Stimulated activated CD8-positive, alpha-beta memory T cell treated with anti-CD3 and anti-CD28 coated beads, Interleukin-12 subunit alpha, Interleukin-12 subunit beta, amount 100 ng/mL, for 24 hours (primary cell): ENCODE results near the gene SYNDIG1.

Experiments
- DNase-seq: peaks from one replicate; pipeline ENCODE4 v3.0.0-alpha.2; 2020; ENCODE audit errors: extremely low read depth

Gene SYNDIG1

GRCh38 chr20:24469116-24469893 is at the start of gene SYNDIG1:
SYNDIG1 (plus strand) TSS chr20:24469629; CDS start chr20:24543098, 73,469 bp downstream.
- DNase-seq: no peak

GRCh38 chr20:24419786-24420185 is 49.6 kb upstream of the SYNDIG1 start:
- no peak for DNase-seq

- DNase-seq: no peak
Observed at GRCh38 chr20:24420567-24420966, 48.9 kb upstream of the SYNDIG1 start.

GRCh38 chr20:24421071-24421470 is 48.4 kb upstream of the SYNDIG1 start:
- no peak for DNase-seq

GRCh38 chr20:24422091-24422760 is 47.2 kb upstream of the SYNDIG1 start:
- DNase-seq: no peak

- no peak for DNase-seq
Observed at GRCh38 chr20:24423390-24424313, 45.8 kb upstream of the SYNDIG1 start.

GRCh38 chr20:24425523-24426135 is 43.8 kb upstream of the SYNDIG1 start:
- no peak for DNase-seq

- no peak for DNase-seq
Observed at GRCh38 chr20:24431279-24432045, 38.0 kb upstream of the SYNDIG1 start.

- no peak for DNase-seq
Observed at GRCh38 chr20:24432046-24432442, 37.4 kb upstream of the SYNDIG1 start.

GRCh38 chr20:24436160-24436559 is 33.3 kb upstream of the SYNDIG1 start:
- DNase-seq: no peak

- no peak for DNase-seq
Observed at GRCh38 chr20:24437196-24438082, 32.0 kb upstream of the SYNDIG1 start.

GRCh38 chr20:24438331-24438730 is 31.1 kb upstream of the SYNDIG1 start:
- DNase-seq: no peak

- no peak for DNase-seq
Observed at GRCh38 chr20:24439737-24440387, 29.6 kb upstream of the SYNDIG1 start.

- DNase-seq: no peak
Observed at GRCh38 chr20:24441661-24442060, 27.8 kb upstream of the SYNDIG1 start.

GRCh38 chr20:24442909-24443308 is 26.5 kb upstream of the SYNDIG1 start:
- DNase-seq: no peak

GRCh38 chr20:24443436-24443835 is 26.0 kb upstream of the SYNDIG1 start:
- DNase-seq: no peak

- DNase-seq: no peak
Observed at GRCh38 chr20:24444526-24445190, 24.8 kb upstream of the SYNDIG1 start.

- DNase-seq: no peak
Observed at GRCh38 chr20:24445510-24446170, 23.8 kb upstream of the SYNDIG1 start.
